Spinal cord (tissue), 10 donors: ENCODE measurements around the gene AMDHD1. TPM values are rescaled to one million over a fixed set of nuclear protein-coding genes. Genes with fewer than 3 reads are reported as not detected.

ENCODE experiments used
- DNase-seq, 6 donors: peaks; one replicate each; pipeline versions ENCODE4 v3.0.0 to v3.0.0-alpha.2; 2013 to 2015; ENCODE audit warnings: low spot score in 6 of 6, low read depth in 4 of 6
- H3K27ac ChIP-seq: one replicate; pipeline ENCODE4 v1.5.1; 2013; ENCODE audit warnings: low read depth, low read length, control low read depth
- H3K27me3 ChIP-seq: one replicate; pipeline ENCODE4 v1.6.1; 2013; ENCODE audit warnings: low read length; ENCODE audit not compliant: control insufficient read depth, insufficient read depth
- H3K36me3 ChIP-seq: one replicate; pipeline ENCODE4 v1.6.1; 2013; ENCODE audit warnings: low read length; ENCODE audit not compliant: control insufficient read depth, insufficient read depth
- H3K4me1 ChIP-seq: one replicate; pipeline ENCODE4 v1.6.1; 2013; ENCODE audit warnings: low read length; ENCODE audit not compliant: control insufficient read depth, insufficient read depth
- H3K4me3 ChIP-seq: one replicate; pipeline ENCODE4 v1.5.1; 2013; ENCODE audit warnings: low read depth, low read length, control low read depth
- H3K9me3 ChIP-seq: one replicate; pipeline ENCODE4 v1.6.1; 2013; ENCODE audit warnings: low read length; ENCODE audit not compliant: control insufficient read depth, insufficient read depth
- WGBS: methylation state at CpG from one replicate; pipeline ENCODE4 v1.1.5; 2013; ENCODE audit warnings: missing lambda C conversion rate; ENCODE audit not compliant: insufficient coverage; 5-methylcytosine and 5-hydroxymethylcytosine counted together
- polyA plus RNA-seq, 2 donors: library from polyadenylated mRNA; unstranded; fragments of 120-200 nt; gene quantifications; one replicate each; pipeline ENCODE4 v1.2.1, GENCODE V29; 2013; ENCODE audit not compliant: insufficient read length in 2 of 2
- total RNA-seq, 2 donors: library from RNA; depleted of rRNA in 1 of 2; stranded (reverse); fragments of 120-200 nt in 1 of 2; fragments of >200 nt in 1 of 2; gene quantifications; one replicate each; pipeline versions ENCODE4 v1.2.3 to v1.2.4, GENCODE V29; 2013 to 2014
- donor health status: healthy.

AMDHD1 gene
- total and polyA plus RNA-seq, 4 donors, result 0.33 to 0.87 (median 0.54) TPM

- 43% methylated on average over 1 of the region's 5 CpGs for WGBS
- Histone ChIP-seq H3K27me3 (no peaks in the 10 kb centered on the region), H3K4me1 (no peaks in the 10 kb centered on the region), H3K36me3 (peaks cover 18% of the 10 kb centered on the region), H3K27ac (no peak overlapping the region), H3K4me3 (no peak overlapping the region), H3K9me3 (no peaks in the 10 kb centered on the region)
- DNase-seq, result no peak
Observed at GRCh38 chr12:96000858-96001257, 57.7 kb downstream of the AMDHD1 start.

DNA sequence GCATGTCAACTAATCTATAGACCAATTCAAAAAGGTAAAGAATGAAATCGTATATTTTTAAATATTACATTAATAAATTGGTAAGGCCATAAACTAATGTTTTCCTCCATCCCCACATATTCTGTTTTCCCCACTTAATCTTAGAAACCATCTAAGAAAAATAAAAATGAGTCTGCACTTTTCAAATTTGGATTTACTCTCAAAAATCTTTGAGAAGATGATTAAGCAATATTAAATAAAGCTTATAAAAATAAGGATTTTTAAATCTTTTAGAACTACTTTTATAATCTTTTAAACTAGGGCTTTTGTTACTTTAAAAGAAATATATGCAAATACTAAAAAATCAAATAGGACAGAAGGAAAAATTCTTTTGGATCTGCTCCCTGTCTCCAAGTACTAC lies 63.6 kb downstream of the AMDHD1 start:
- H3K27ac ChIP-seq, result no peak overlapping the region
- H3K36me3 ChIP-seq, result peaks cover 12% of the 10 kb centered on the region
- H3K4me1 ChIP-seq, result no peaks in the 10 kb centered on the region
- no peaks in the 10 kb centered on the region for H3K9me3 ChIP-seq
- no CpG with 5 or more reads among the region's 1 CpG for WGBS
- H3K27me3 ChIP-seq, result no peaks in the 10 kb centered on the region
- no peak for DNase-seq
- no peak overlapping the region for H3K4me3 ChIP-seq

DNA sequence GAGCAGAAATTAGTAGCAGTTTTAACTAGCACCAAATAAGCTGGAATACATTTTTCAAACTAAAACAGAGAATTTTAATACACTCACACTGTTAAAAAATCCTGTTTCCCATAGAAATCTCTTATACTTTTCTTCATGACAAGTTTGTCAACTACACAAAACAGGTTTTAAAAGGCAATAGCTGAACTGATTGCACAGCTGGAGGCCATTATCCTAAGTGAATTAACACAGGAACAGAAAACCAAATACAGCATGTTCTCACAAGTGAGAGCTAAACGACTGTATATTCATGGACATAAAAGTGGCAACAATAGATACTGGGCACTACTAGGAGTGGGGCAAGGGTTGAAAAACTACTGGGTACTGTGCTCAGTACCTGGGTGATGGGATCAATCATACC lies 64.6 kb downstream of the AMDHD1 start:
- no peaks in the 10 kb centered on the region for H3K9me3 ChIP-seq
- no peak overlapping the region for H3K27ac ChIP-seq
- no peak overlapping the region for H3K4me3 ChIP-seq
- H3K36me3 ChIP-seq, result peaks cover 17% of the 10 kb centered on the region
- H3K27me3 ChIP-seq, result no peaks in the 10 kb centered on the region
- no peaks in the 10 kb centered on the region for H3K4me1 ChIP-seq
- WGBS, result no CpG with 5 or more reads among the region's 1 CpG
- DNase-seq, result peak in 1 of 6 donors; percentile 61

DNA sequence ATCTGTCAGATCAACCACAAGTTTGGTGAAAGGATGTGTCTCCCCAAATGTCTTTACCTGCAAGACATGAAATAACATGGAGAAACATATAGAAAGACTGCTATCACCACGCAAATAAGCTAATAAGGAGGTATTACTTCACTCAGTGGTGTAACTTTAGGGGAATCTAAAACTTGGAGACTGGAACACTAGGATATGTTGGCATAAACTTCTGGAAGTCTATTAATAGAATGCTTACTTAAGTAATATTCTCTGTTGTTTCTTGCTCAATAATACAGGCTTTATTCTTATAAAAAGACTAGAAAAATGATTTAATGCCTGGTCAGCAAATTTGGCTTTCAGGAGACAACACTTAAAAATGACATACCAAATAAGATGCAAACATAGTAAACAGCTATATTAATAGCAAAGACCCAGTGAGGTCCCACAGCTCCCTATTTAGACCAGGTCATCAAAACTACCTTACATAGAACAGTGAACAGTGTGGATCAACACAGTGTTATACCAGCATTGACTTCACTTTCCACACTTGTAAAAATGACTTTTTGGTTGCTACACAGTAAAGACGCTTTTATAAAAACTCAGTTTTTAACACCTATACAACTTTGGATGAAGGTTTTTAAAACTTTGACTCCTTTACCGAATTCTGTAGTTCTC lies 71.9 kb downstream of the AMDHD1 start:
- Histone ChIP-seq H3K27me3 (no peaks in the 10 kb centered on the region), H3K9me3 (no peaks in the 10 kb centered on the region), H3K4me3 (no peak overlapping the region), H3K4me1 (no peaks in the 10 kb centered on the region), H3K36me3 (peaks cover 19% of the 10 kb centered on the region), H3K27ac (no peak overlapping the region)
- DNase-seq, result no peak
- 100% methylated on average over 1 of the region's 3 CpGs for WGBS

- no peaks in the 10 kb centered on the region for H3K27me3 ChIP-seq
- peaks cover 19% of the 10 kb centered on the region for H3K36me3 ChIP-seq
- 78% methylated on average over 3 of the region's 5 CpGs for WGBS
- H3K4me1 ChIP-seq, result no peaks in the 10 kb centered on the region
- H3K9me3 ChIP-seq, result no peaks in the 10 kb centered on the region
- DNase-seq, result peak in 2 of 6 donors; percentile 49 to 73
- no peak overlapping the region for H3K27ac ChIP-seq
- no peak overlapping the region for H3K4me3 ChIP-seq
Observed at GRCh38 chr12:96015672-96016071, 72.5 kb downstream of the AMDHD1 start.

Other genes with a start within 250 kb of the AMDHD1 start
- gene NTN4, start 152.6 kb upstream of the AMDHD1 start, total RNA-seq, result 10 to 100 TPM; 10.2 to 16.6 TPM
- 10 to 100 TPM; 17.8 to 22.9 TPM for gene NTN4, start 152.6 kb upstream of the AMDHD1 start, polyA plus RNA-seq
- 10 to 100 TPM; 16.3 to 21.0 TPM for gene SNRPF, start 84.4 kb upstream of the AMDHD1 start, total RNA-seq
- gene SNRPF, start 84.4 kb upstream of the AMDHD1 start, polyA plus RNA-seq, result 10 to 100 TPM; 52.6 to 63.7 TPM
- not detected for gene CCDC38, start 717 bp upstream of the AMDHD1 start, total RNA-seq
- gene CCDC38, start 717 bp upstream of the AMDHD1 start, polyA plus RNA-seq, result under 1 TPM; 0.67 to 0.75 TPM
- gene HAL, start 53.0 kb downstream of the AMDHD1 start, total RNA-seq, result 1 to 10 TPM in 1 of 2 donors, under 1 TPM in 1; 0.33 to 1.6 TPM
- gene HAL, start 53.0 kb downstream of the AMDHD1 start, polyA plus RNA-seq, result under 1 TPM in 1 of 2 donors, not detected in 1; 0.29 TPM
- 10 to 100 TPM; 59.7 to 93.3 TPM for gene LTA4H, start 92.3 kb downstream of the AMDHD1 start, total RNA-seq
- gene LTA4H, start 92.3 kb downstream of the AMDHD1 start, polyA plus RNA-seq, result 10 to 100 TPM; 60.3 to 61.3 TPM